GM18498 (cell line): ENCODE results near the gene STAT3.

Source experiments
- ATAC-seq: cut with Tn5 transposase; IDR thresholded peaks from one replicate; pipeline ENCODE4 v1.9.1; 2021; ENCODE audit warnings: mild to moderate bottlenecking, moderate library complexity; ENCODE audit not compliant: unreplicated experiment

The STAT3 gene

GRCh38 chr17:42282478-42283080 is 105.7 kb downstream of the STAT3 start:
- no peak for ATAC-seq

DNA sequence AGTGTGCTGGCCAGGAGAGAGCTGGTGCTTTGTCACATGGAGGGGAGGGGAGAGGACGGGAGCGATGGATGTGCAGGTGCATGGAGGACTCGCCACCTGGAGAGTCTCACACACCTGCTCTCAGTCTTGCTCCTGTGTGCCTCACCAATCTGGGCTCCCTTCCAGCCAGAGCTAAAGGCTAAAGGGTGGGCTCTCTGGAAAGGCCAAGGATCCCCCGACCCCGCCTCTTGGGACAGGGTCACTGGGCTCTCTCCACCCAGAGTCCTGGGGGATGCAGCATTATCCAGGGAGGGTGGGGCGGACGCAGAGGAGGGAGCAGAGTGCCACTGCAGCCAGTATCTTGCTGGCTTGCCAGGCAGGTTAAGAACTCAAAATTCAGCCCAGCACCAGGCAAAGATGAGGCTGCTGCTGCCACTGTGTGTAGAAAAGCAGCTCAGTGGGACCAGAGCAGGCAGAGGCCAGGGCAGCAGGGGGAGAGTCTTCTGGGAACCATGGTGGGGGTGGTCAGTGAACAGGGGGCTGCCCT is 106.6 kb downstream of the STAT3 start:
- ATAC-seq = no peak

DNA sequence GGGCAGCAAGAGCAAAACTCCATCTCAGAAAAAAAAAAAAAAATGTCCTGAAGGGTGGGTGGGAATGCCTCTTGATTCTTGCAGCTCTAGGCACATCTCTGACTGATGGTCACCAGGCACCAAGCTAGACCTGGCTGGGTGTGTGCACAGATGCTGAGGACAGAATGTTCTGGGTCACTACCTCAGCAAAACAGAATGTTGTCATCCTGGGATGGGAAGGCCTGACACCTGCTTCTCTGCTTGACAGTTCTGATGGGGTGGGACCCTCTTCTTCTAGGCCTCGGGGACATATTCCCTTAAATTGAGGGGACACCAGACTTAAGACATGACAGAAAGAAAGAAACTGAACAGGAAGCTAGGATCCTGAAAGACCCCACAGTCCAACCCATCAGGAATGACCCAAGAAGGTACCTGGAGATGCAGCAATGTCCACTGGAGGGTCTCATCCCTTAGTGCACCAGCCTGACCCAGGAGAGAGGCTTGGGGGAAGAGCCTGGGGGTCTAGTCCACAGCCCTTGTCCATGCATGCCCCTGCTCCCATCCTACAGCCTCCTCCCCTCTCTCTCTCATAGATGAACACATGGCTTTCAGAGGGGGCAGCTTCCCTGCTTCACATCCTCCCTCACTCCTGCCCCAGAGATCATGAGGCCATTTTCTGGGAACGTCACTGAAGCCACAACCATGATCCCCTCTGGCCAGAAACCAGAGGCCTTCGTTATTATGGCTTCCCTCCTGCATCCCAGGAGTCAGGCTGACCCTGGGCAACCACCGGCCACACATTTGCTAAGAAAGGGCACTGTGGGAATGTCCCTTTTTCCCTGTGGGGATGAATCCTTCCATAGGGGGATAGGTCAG is 108.2 kb downstream of the STAT3 start:
- ATAC-seq = no peak

- no peak for ATAC-seq
Measured at GRCh38 chr17:42277342-42277712, 110.9 kb downstream of the STAT3 start.

GRCh38 chr17:42276609-42277341 is 111.5 kb downstream of the STAT3 start:
- ATAC-seq = no peak

DNA sequence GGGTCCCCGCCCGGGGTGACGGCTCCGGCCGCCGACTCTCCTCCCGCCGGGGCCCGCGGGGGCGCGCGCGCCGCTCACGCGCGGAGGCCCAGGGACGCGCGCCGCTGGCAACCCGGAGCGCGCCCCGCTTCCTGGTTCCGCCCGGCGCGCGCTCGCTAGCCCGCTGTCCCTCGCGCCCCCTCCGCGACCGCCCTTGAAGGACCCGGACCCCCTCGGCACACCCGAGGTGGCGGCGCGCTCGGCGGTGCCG is 112.0 kb downstream of the STAT3 start, which contains the start of gene STAT5B:
Gene STAT5B, minus strand, starts transcription at position 33 of the 250 bp plus-strand sequence. CDS start 44,264 bp downstream, outside the sequence.
- peak; percentile 73 for ATAC-seq

GRCh38 chr17:42275527-42276358 is 112.5 kb downstream of the STAT3 start:
- ATAC-seq = peak; percentile 53

DNA sequence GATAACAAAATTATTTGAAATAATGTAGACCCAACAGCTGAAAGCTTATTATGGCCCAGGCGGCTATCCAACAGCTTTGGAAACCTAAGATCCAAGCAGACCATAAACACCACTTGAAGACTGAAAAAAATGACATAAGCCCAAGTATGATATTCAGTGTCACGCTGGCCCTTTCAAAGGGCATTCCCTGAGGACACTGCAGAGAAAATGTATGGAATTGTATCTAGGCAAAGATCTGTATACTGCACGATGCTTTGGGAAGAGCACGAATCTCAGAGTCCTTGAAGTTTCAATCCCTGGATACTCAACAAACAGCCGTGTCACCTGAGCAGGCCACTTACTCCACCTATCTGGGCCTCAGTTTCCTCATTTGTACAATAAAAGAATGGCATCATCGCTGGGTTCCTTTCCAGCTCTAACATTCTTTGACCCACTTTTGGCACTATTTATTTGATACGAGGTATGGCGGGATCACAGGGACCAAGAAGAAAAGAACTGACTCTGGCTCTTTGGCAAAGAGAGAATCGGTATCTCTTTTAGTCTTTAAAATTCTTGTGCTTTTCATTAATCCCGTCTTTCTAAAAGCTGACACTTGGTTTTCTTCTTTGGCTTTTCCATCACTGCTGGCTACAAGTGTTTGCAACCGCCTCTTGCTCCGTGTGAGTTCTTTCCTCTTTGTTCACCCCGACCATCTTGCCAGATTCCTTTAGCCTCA is 113.3 kb downstream of the STAT3 start:
- no peak for ATAC-seq

GRCh38 chr17:42274253-42274542 is 114.0 kb downstream of the STAT3 start:
- no peak for ATAC-seq

- no peak for ATAC-seq
Measured at GRCh38 chr17:42273474-42274252, 114.6 kb downstream of the STAT3 start.

GRCh38 chr17:42272162-42272907 is 115.9 kb downstream of the STAT3 start:
- no peak for ATAC-seq

GRCh38 chr17:42271779-42272035 is 116.5 kb downstream of the STAT3 start:
- ATAC-seq = no peak

DNA sequence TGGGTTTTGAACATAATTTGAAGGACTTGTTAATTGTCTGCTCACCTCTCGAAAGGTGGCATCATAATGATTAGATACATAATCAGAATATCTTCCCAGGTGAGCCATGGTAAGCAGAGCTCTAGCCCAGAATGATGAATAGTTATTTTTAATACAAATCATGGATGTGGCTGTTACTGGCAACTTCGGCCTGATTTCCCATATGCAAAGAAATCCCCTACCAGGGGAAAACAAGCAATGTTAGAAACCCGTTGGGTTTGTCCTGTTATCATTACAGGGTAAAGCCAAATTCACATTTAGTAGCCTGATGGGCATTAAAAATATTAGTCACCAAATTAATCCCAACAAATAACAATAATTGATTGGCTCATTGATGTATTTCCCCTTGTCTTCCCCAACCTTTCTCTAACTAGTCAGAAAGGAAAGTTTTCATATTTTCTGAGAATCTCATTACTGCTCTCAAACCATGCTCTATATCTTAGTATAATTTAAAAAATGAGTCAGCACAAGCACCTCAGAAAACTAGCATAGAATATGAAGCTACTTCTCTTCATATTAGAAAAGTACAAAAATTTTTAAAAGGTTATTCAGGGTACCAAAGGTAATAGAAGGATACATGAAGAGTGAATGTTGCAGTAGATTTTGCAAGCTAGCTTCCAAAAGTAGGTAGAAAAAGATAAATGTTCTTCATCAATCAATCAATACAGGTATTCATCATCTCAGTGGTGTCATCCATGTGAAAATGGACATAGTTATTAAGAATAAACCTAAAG is 117.0 kb downstream of the STAT3 start:
- ATAC-seq = no peak

DNA sequence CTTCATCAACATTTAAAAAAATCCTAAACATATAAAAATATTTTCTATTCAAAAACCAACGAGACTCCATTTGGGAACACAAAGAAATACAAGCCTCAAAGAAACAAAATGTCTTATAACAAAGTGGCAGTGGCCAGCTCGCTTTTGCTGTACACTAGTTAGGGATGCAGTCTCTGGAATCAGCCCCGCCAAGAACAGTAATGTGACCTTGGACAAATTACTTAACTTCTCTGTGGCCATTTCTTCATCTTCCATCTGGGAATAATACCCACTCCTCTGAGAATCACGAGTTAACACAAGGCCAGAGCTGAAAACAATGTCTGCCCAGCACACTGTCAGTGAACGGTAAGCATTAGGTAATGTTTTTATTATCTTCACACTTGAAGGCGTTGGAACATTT is 117.6 kb downstream of the STAT3 start:
- no peak for ATAC-seq

DNA sequence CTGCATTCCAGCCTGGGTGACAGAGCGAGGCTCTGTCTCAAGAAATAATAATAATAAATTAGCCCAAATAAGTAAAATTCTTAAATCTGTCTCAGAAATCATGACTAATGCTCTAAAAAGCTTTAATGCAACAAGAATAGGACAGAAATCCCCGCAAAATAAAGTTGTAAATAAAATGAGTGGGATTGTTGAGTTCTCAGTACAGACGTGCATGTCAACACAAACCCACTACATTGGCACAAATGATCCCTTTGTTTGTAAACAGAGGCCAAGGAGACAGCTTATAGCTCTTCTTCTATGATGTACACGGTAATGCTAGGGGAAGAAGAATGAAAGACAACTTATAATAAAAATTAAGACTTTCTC is 118.1 kb downstream of the STAT3 start:
- ATAC-seq = no peak

DNA sequence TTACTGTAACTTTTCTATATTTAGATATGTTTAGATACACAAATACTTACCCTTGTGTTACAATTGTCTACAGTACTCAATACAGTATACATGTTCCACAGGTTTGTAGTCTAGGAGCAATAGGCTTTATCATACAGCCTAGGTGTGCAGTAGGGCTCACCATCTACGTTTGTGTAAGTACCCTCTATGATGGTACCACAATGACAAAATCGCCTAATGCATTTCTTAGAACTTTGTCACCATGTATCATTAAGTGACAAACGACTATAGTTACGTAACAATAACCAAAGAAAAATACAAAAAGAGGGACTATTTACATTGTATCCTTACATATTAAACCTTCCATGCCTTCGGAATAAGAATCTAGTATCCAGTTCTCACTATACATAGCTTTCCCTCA is 120.0 kb downstream of the STAT3 start:
- no peak for ATAC-seq

DNA sequence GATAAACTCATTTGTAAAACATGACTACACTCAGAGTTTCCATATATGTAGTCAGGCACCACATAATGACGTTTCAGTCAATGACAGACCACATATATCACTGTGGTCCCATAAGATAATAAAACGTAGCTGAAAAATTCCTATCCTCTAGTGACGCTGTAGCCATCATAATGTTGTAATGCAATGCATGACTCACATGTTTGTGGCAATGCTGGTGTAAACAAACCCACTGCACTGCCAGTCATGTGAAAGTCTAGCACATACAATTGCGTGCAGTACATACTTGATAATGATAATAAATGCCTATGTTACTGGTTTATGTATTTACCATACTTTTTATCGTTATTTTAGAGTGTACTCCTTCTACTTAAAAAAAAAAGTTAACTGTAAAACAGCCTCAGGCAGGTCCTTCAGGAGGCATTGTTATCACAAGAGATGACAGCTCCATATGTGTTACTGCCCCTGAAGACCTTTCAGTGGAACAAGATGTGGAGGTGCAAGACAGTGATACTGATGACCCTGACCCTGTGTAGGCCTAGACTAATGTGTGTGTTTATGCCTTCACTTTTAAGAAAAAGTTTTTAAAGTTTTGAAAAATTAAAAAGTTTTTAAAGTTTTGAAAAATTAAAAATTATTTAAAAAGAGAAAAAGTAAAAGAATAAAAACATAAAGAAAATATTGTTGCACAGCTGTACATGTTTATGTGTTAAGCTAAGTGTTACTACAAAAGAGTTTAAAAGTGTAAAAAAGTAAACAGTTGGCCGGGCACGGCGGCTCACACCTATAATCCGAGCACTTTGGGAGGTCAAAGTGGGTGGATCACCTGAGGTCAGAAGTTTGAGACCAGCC is 121.1 kb downstream of the STAT3 start:
- no peak for ATAC-seq

DNA sequence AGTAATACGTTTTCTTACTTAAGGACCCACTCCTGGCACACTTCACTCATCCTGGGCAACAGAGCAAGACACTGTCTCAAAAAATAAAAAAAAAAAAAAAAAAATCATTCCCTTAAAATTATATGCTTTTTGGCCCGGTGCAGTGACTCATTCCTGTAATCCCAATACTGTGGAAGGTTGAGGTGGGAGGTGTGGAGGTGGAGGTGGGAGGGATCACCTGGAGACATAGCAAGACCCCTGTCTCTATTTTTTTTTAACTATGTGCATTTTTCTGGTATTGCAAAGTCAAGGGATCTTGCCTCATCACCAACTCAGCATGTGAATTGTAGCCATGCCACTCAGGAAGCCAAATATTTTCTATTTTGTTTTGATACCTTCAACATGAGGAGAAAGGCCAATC is 121.8 kb downstream of the STAT3 start:
- no peak for ATAC-seq
